GM23338 (cell line): ENCODE measurements around the gene CFDP1. TPM values are rescaled to one million over a fixed set of nuclear protein-coding genes. Genes with fewer than 3 reads are reported as not detected.

Experiments used
- ATAC-seq: fragments of 200-7000 bp; cut with Tn5 transposase; 3 replicates; pipeline ENCODE4 v1.9.1; 2020
- DNase-seq: peaks from one replicate; pipeline ENCODE4 v3.0.0-alpha.2; 2015; ENCODE audit warnings: low spot score
- H2AFZ ChIP-seq: fragments of 200-600 bp; sonication (generic); 2 replicates; pipeline ENCODE4 v1.8.0; 2016; ENCODE audit warnings: antibody characterized with exemption, mild to moderate bottlenecking, moderate library complexity
- H3F3A ChIP-seq: fragments of 200-600 bp; sonication (generic); replicated peaks from 2 replicates; pipeline ENCODE4 v1.8.0; 2017; ENCODE audit warnings: antibody characterized with exemption, mixed run types, low read depth
- H3K27ac ChIP-seq: fragments of 200-600 bp; sonication (generic); 2 replicates; pipeline ENCODE4 v1.6.1; 2016; ENCODE audit warnings: low read depth
- H3K27me3 ChIP-seq: fragments of 200-600 bp; sonication (generic); 2 replicates; pipeline ENCODE4 v1.8.0; 2016; ENCODE audit warnings: mild to moderate bottlenecking, mixed run types, moderate library complexity; ENCODE audit not compliant: insufficient read depth
- H3K36me3 ChIP-seq: fragments of 200-600 bp; sonication (generic); 2 replicates; pipeline ENCODE4 v1.8.0; 2016; ENCODE audit warnings: mild to moderate bottlenecking; ENCODE audit not compliant: insufficient read depth
- H3K4me1 ChIP-seq: fragments of 200-600 bp; sonication (generic); 2 replicates; pipeline ENCODE4 v1.8.0; 2016; ENCODE audit warnings: mild to moderate bottlenecking, moderate library complexity; ENCODE audit not compliant: insufficient read depth
- H3K4me2 ChIP-seq: fragments of 200-600 bp; sonication (generic); 2 replicates; pipeline ENCODE4 v1.7.1; 2017; ENCODE audit warnings: mixed run types
- H3K4me3 ChIP-seq: fragments of 200-600 bp; sonication (generic); 2 replicates; pipeline ENCODE4 v1.6.1; 2016; ENCODE audit warnings: mixed run types
- H3K79me2 ChIP-seq: fragments of 200-600 bp; sonication (generic); replicated peaks from 2 replicates; pipeline ENCODE4 v1.8.0; 2017; ENCODE audit warnings: mild to moderate bottlenecking; ENCODE audit not compliant: insufficient read depth
- H3K9me2 ChIP-seq: fragments of 200-600 bp; sonication (generic); 2 replicates; pipeline ENCODE4 v1.8.0; 2017; ENCODE audit not compliant: insufficient read depth
- H4K20me1 ChIP-seq: fragments of 200-600 bp; sonication (generic); replicated peaks from 2 replicates; pipeline ENCODE4 v1.8.0; 2017; ENCODE audit warnings: mild to moderate bottlenecking; ENCODE audit not compliant: insufficient read depth
- H3K27ac Mint-ChIP-seq: 2 replicates; pipeline ENCODE4 v1.8.0; 2020; ENCODE audit warnings: inconsistent platforms, mild to moderate bottlenecking, moderate library complexity, mixed read lengths
- H3K27me3 Mint-ChIP-seq: 3 replicates; pipeline ENCODE4 v1.8.0; 2022; ENCODE audit warnings: low read depth, mild to moderate bottlenecking, moderate library complexity, mixed read lengths, inconsistent platforms; ENCODE audit not compliant: insufficient read depth, poor library complexity
- H3K36me3 Mint-ChIP-seq: 3 replicates; pipeline ENCODE4 v1.8.0; 2021; ENCODE audit warnings: low read depth, mild to moderate bottlenecking, inconsistent platforms, moderate library complexity, mixed read lengths
- H3K4me1 Mint-ChIP-seq: 3 replicates; pipeline ENCODE4 v1.8.0; 2020; ENCODE audit warnings: mild to moderate bottlenecking, inconsistent platforms, mixed read lengths
- H3K4me3 Mint-ChIP-seq: 3 replicates; pipeline ENCODE4 v1.8.0; 2021; ENCODE audit warnings: moderate library complexity, mild to moderate bottlenecking, inconsistent platforms, mixed read lengths
- H3K9me3 Mint-ChIP-seq: 3 replicates; pipeline ENCODE4 v1.8.0; 2020; ENCODE audit warnings: moderate library complexity, mild to moderate bottlenecking, inconsistent platforms, mixed read lengths
- CREB1 ChIP-seq: fragments of 250-450 bp; sonication (Bioruptor Pico); IDR thresholded peaks from 2 replicates; pipeline ENCODE4 v1.5.0; 2020; ENCODE audit warnings: low read depth, mild to moderate bottlenecking, moderate library complexity
- CTCF ChIP-seq, 2 experiments: fragments of 200-600 bp in 1 of 2; sonication (generic) in 1 of 2; conservative IDR thresholded peaks; 2 replicates each; pipeline versions ENCODE4 v1.5.1 to v1.6.1; 2016 to 2017; ENCODE audit warnings: antibody characterized with exemption in 2 of 2, low read depth in 2 of 2, mild to moderate bottlenecking in 2 of 2, moderate library complexity in 1 of 2
- EZH2 ChIP-seq: fragments of 200-600 bp; sonication (generic); IDR thresholded peaks from one replicate; pipeline ENCODE4 v1.8.0; 2017; ENCODE audit warnings: antibody characterized with exemption, mild to moderate bottlenecking, low read depth; ENCODE audit not compliant: unreplicated experiment
- EZH2phosphoT487 ChIP-seq: fragments of 200-600 bp; sonication (generic); IDR thresholded peaks from one replicate; pipeline ENCODE4 v1.8.1; 2018; ENCODE audit warnings: antibody characterized with exemption; ENCODE audit not compliant: unreplicated experiment
- JUNB ChIP-seq: IDR thresholded peaks from one replicate; pipeline ENCODE4 v1.6.1; 2016; ENCODE audit warnings: antibody characterized with exemption; ENCODE audit not compliant: unreplicated experiment
- NANOG ChIP-seq: IDR thresholded peaks from 2 replicates; pipeline ENCODE4 v1.6.1; 2016; ENCODE audit warnings: antibody characterized with exemption, borderline replicate concordance
- POLR2AphosphoS5 ChIP-seq: IDR thresholded peaks from 2 replicates; pipeline ENCODE4 v1.6.1; 2016; ENCODE audit warnings: antibody characterized with exemption, low read depth
- STAT1 ChIP-seq: IDR thresholded peaks from one replicate; pipeline ENCODE4 v1.6.1; 2016; ENCODE audit warnings: antibody characterized with exemption; ENCODE audit not compliant: unreplicated experiment
- ZNF114 ChIP-seq: fragments of 250-450 bp; sonication (Bioruptor Pico); IDR thresholded peaks from 2 replicates; pipeline ENCODE4 v1.5.0; 2020; ENCODE audit warnings: mild to moderate bottlenecking, moderate library complexity
- ZNF331 ChIP-seq: fragments of 250-450 bp; sonication (Bioruptor Pico); IDR thresholded peaks from 2 replicates; pipeline ENCODE4 v1.5.0; 2020; ENCODE audit warnings: low read depth, mild to moderate bottlenecking, moderate library complexity
- polyA plus RNA-seq: library from polyadenylated mRNA; unstranded; fragments of >200 nt; fragmentation: Nextera tagmentation; extraction: Ambion mirVana; gene quantifications from 2 replicates; pipeline ENCODE4 v1.2.1, GENCODE V29; 2016
- total RNA-seq: library from RNA; depleted of rRNA; stranded (reverse); fragments of >200 nt; shearing (Covaris generic); gene quantifications from 2 replicates; pipeline ENCODE4 v1.2.3, GENCODE V29; 2014
- TF ChIP-seq, protein P1 (sequence below): fragments of 250-450 bp; sonication (Bioruptor Pico); IDR thresholded peaks from 2 replicates; pipeline ENCODE4 v1.5.0; 2020; ENCODE audit warnings: mild to moderate bottlenecking, moderate library complexity
- TF ChIP-seq, protein P2 (sequence below): IDR thresholded peaks from one replicate; pipeline ENCODE4 v1.6.1; 2018; ENCODE audit warnings: antibody characterized with exemption; ENCODE audit not compliant: unreplicated experiment
- TF ChIP-seq, protein P3 (sequence below): IDR thresholded peaks from 2 replicates; pipeline ENCODE4 v1.6.1; 2016; ENCODE audit warnings: antibody characterized with exemption

Gene CFDP1
- total and polyA plus RNA-seq, 2 experiments from 2014 or later: 89.9 to 224 TPM

GRCh38 chr16:75261590-75262078, 171.7 kb downstream of the CFDP1 start:
- peaks cover 89% of the 10 kb centered on the region for H3K79me2 ChIP-seq
- ATAC-seq (no peak), DNase-seq (no peak)
- H3K27ac Mint-ChIP-seq: peak overlapping the region; percentile 91; the same call in 1 of the 2 replicates
- H3K36me3 Mint-ChIP-seq: peaks cover 14% of the 10 kb centered on the region; the same call in 2 of the 3 replicates
- H3K27me3 Mint-ChIP-seq: peaks cover 17% of the 10 kb centered on the region
- no peaks in the 10 kb centered on the region for H3K9me3 Mint-ChIP-seq
- no peaks in the 10 kb centered on the region for H3K9me2 ChIP-seq
- no peak overlapping the region for H3K4me3 ChIP-seq
- H3F3A ChIP-seq: 0 out of 2 replicates have a peak, but pooled peaks cover 7% of the 10 kb centered on the region
- H3K27me3 ChIP-seq: no peaks in the 10 kb centered on the region
- TF ChIP-seq EZH2: no peak
- no peak for TF ChIP-seq ZNF331
- no peak for TF ChIP-seq STAT1
- no peak for TF ChIP-seq ZNF114
- TF ChIP-seq, protein P1, sequence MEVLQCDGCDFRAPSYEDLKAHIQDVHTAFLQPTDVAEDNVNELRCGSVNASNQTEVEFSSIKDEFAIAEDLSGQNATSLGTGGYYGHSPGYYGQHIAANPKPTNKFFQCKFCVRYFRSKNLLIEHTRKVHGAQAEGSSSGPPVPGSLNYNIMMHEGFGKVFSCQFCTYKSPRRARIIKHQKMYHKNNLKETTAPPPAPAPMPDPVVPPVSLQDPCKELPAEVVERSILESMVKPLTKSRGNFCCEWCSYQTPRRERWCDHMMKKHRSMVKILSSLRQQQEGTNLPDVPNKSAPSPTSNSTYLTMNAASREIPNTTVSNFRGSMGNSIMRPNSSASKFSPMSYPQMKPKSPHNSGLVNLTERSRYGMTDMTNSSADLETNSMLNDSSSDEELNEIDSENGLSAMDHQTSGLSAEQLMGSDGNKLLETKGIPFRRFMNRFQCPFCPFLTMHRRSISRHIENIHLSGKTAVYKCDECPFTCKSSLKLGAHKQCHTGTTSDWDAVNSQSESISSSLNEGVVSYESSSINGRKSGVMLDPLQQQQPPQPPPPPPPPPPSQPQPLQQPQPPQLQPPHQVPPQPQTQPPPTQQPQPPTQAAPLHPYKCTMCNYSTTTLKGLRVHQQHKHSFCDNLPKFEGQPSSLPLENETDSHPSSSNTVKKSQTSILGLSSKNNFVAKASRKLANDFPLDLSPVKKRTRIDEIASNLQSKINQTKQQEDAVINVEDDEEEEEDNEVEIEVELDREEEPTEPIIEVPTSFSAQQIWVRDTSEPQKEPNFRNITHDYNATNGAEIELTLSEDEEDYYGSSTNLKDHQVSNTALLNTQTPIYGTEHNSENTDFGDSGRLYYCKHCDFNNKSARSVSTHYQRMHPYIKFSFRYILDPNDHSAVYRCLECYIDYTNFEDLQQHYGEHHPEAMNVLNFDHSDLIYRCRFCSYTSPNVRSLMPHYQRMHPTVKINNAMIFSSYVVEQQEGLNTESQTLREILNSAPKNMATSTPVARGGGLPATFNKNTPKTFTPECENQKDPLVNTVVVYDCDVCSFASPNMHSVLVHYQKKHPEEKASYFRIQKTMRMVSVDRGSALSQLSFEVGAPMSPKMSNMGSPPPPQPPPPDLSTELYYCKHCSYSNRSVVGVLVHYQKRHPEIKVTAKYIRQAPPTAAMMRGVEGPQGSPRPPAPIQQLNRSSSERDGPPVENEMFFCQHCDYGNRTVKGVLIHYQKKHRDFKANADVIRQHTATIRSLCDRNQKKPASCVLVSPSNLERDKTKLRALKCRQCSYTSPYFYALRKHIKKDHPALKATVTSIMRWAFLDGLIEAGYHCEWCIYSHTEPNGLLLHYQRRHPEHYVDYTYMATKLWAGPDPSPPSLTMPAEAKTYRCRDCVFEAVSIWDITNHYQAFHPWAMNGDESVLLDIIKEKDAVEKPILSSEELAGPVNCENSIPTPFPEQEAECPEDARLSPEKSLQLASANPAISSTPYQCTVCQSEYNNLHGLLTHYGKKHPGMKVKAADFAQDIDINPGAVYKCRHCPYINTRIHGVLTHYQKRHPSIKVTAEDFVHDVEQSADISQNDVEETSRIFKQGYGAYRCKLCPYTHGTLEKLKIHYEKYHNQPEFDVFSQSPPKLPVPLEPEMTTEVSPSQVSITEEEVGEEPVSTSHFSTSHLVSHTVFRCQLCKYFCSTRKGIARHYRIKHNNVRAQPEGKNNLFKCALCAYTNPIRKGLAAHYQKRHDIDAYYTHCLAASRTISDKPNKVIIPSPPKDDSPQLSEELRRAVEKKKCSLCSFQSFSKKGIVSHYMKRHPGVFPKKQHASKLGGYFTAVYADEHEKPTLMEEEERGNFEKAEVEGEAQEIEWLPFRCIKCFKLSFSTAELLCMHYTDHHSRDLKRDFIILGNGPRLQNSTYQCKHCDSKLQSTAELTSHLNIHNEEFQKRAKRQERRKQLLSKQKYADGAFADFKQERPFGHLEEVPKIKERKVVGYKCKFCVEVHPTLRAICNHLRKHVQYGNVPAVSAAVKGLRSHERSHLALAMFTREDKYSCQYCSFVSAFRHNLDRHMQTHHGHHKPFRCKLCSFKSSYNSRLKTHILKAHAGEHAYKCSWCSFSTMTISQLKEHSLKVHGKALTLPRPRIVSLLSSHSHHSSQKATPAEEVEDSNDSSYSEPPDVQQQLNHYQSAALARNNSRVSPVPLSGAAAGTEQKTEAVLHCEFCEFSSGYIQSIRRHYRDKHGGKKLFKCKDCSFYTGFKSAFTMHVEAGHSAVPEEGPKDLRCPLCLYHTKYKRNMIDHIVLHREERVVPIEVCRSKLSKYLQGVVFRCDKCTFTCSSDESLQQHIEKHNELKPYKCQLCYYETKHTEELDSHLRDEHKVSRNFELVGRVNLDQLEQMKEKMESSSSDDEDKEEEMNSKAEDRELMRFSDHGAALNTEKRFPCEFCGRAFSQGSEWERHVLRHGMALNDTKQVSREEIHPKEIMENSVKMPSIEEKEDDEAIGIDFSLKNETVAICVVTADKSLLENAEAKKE (CRISPR knock-in tag): no peak
- no peak for TF ChIP-seq CTCF (conservative IDR thresholded peaks at IDR 0.05; ENCODE audit: low read depth in 2 of 2)
- TF ChIP-seq, protein P2, sequence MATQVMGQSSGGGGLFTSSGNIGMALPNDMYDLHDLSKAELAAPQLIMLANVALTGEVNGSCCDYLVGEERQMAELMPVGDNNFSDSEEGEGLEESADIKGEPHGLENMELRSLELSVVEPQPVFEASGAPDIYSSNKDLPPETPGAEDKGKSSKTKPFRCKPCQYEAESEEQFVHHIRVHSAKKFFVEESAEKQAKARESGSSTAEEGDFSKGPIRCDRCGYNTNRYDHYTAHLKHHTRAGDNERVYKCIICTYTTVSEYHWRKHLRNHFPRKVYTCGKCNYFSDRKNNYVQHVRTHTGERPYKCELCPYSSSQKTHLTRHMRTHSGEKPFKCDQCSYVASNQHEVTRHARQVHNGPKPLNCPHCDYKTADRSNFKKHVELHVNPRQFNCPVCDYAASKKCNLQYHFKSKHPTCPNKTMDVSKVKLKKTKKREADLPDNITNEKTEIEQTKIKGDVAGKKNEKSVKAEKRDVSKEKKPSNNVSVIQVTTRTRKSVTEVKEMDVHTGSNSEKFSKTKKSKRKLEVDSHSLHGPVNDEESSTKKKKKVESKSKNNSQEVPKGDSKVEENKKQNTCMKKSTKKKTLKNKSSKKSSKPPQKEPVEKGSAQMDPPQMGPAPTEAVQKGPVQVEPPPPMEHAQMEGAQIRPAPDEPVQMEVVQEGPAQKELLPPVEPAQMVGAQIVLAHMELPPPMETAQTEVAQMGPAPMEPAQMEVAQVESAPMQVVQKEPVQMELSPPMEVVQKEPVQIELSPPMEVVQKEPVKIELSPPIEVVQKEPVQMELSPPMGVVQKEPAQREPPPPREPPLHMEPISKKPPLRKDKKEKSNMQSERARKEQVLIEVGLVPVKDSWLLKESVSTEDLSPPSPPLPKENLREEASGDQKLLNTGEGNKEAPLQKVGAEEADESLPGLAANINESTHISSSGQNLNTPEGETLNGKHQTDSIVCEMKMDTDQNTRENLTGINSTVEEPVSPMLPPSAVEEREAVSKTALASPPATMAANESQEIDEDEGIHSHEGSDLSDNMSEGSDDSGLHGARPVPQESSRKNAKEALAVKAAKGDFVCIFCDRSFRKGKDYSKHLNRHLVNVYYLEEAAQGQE: no peak
- TF ChIP-seq, protein P3, sequence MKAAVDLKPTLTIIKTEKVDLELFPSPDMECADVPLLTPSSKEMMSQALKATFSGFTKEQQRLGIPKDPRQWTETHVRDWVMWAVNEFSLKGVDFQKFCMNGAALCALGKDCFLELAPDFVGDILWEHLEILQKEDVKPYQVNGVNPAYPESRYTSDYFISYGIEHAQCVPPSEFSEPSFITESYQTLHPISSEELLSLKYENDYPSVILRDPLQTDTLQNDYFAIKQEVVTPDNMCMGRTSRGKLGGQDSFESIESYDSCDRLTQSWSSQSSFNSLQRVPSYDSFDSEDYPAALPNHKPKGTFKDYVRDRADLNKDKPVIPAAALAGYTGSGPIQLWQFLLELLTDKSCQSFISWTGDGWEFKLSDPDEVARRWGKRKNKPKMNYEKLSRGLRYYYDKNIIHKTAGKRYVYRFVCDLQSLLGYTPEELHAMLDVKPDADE: no peak
- no peak for TF ChIP-seq EZH2phosphoT487
- no peak for TF ChIP-seq NANOG
- TF ChIP-seq CREB1 (CRISPR knock-in tag): no peak
- TF ChIP-seq POLR2AphosphoS5: no peak
- no peak for TF ChIP-seq JUNB
- H3K4me3 Mint-ChIP-seq: no peak overlapping the region; the same call in 2 of the 3 replicates
- H3K36me3 ChIP-seq: no peaks in the 10 kb centered on the region
- peaks cover 53% of the 10 kb centered on the region for H3K4me1 ChIP-seq
- H3K4me2 ChIP-seq: peak overlapping the region; percentile 32; the same call in 1 of the 2 replicates
- peaks cover 66% of the 10 kb centered on the region for H3K4me1 Mint-ChIP-seq
- no peak overlapping the region for H2AFZ ChIP-seq
- H3K27ac ChIP-seq: 0 out of 2 replicates have a peak overlapping the region, but pooled peaks have one; percentile 32
- peaks cover 45% of the 10 kb centered on the region for H4K20me1 ChIP-seq
